GM20000 (cell line): ENCODE data around the gene SORBS1.

Experiments
- DNase-seq: peaks from one replicate; pipeline ENCODE4 v3.0.0; 2012; ENCODE audit warnings: low spot score
- TF ChIP-seq, protein P1 (sequence below): IDR thresholded peaks from 2 replicates; pipeline ENCODE4 v1.5.1; 2012; ENCODE audit warnings: mild to moderate bottlenecking, control low read depth; ENCODE audit errors: extremely low read depth, missing control alignments

Gene SORBS1

DNA sequence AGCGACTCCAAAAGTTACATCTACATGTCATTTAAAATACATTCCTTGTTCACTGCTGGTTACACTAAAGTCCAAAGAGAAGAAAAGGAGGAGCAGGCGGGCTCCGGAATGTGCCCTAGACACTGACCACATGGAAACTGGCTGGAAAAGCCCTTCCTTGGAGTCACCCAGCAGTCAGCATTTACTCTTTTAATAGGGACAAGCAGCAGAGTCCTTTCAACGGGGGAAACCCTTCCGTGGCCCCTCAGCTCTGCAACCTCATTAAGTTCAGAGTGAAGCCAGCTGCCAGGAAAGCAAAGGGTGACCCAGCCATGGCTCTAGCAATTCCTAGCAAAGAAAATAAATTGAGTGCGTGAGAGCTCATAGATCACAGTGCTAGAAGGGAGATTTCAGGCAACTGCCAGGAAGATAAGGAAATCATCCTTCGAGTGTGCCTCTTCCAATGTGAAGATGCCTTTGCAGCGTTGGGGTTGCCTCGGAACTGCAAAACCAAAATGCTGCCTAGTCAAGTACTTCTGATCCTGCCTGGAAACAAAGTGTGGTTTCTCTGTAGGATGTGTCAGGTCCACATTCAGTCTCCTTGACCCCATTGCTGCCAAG is 101.6 kb downstream of the SORBS1 start:
- DNase-seq, result no peak
- TF ChIP-seq, protein P1, sequence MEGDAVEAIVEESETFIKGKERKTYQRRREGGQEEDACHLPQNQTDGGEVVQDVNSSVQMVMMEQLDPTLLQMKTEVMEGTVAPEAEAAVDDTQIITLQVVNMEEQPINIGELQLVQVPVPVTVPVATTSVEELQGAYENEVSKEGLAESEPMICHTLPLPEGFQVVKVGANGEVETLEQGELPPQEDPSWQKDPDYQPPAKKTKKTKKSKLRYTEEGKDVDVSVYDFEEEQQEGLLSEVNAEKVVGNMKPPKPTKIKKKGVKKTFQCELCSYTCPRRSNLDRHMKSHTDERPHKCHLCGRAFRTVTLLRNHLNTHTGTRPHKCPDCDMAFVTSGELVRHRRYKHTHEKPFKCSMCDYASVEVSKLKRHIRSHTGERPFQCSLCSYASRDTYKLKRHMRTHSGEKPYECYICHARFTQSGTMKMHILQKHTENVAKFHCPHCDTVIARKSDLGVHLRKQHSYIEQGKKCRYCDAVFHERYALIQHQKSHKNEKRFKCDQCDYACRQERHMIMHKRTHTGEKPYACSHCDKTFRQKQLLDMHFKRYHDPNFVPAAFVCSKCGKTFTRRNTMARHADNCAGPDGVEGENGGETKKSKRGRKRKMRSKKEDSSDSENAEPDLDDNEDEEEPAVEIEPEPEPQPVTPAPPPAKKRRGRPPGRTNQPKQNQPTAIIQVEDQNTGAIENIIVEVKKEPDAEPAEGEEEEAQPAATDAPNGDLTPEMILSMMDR, result no peak

DNA sequence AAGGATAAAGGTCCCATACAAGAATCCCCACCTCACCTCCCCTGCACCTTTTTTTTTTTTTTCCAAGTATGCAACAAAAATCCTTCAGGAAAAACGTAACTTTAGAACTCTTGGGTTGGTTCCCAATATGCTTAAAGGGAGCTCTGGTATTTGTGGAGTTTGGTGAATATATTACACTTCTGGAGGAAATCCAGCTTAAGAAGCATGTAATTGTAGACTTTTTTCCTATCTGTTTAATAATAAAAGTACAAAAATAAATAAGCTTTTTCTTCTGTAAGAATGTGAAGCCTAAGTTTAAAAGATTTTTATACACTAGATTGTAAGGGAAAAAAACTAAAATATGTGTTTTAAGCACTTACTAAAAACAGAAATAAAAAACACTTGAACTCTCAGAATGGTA is 102.3 kb downstream of the SORBS1 start:
- TF ChIP-seq, protein P1, result no peak
- DNase-seq, result no peak

GRCh38 chr10:95458014-95458413 is 103.2 kb downstream of the SORBS1 start:
- no peak for DNase-seq
- TF ChIP-seq, protein P1, result no peak

DNA sequence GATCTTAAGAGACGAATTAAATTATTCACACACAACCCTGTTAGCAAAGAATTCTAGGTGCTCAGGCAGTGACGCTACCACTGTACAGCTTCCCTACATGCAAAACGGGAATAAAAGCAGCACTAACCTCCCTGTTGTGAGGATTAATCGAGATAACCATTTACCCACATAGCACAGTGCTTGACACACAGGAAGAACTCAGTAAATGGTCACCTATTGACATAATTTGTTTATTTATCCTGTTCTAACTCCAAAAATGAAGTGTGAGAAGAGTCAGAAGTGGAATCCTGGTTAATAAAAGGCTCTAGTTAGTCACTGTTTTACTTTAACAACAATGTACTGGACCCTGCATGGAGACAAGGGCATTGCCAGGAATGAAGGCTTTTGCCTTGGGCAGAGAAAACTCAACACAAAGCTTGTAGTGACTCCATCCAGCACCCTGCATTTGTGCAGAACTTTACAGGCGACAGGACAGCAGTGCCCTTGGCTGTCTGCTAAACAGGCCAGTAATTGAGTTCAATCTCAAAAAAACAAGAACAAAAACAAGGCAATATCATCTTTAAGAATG is 103.8 kb downstream of the SORBS1 start:
- DNase-seq, result no peak
- TF ChIP-seq, protein P1, result no peak

DNA sequence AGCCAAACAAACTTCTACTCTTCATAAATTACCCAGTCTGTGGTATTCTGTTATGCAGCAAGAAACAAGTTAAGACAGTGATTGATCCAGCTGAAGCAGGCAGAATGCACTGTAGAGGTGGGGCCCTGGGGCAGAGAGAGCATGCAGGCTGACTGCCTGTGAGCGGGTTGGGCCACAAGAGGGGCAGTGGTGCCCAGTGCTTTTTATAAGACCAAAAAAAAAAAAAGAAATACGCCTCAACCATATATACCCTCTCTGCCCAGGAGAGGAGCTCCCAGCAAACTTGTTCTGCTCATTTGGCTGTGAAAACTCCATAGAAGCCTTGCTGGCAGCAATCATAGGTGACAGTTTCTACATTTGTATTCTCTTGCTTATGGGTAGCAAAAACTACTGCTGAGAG is 104.7 kb downstream of the SORBS1 start:
- TF ChIP-seq, protein P1, result no peak
- DNase-seq, result no peak

- TF ChIP-seq, protein P1, result no peak
- no peak for DNase-seq
Observed at GRCh38 chr10:95454940-95455339, 106.2 kb downstream of the SORBS1 start.

DNA sequence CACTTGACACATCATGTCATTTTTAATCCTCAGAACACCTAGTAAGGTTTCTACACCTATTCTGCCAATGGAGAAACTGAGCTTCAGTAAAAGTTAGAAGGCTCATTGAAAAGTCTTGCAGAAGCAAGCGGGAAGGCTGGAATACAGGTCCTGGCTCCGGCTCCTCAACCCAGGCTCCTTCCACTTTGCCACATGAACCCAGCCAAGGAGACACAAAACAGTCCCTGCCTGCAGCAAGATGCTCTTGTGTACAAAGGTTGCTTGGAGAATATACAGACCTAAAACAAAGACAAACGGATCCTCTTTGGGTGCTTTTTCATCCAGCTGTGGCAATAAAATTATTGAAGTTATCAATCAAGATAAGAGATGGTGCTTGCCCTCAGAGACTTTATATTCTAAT is 106.8 kb downstream of the SORBS1 start:
- TF ChIP-seq, protein P1, result no peak

More for the DNA sequence above, 106.8 kb downstream of the SORBS1 start:
- DNase-seq, result no peak
